NCI-H1105 treated with DMSO at 0.1 percent for 48 hours (cell line): ENCODE measurements around the gene ARRDC5.
A peak's percentile ranks its signal among the peaks of the same experiment; 100 is the strongest.
"Not testable (repeated sequence)": the region's sequence is repeated elsewhere in the genome, so short reads cannot be mapped to it uniquely, and the experiment has no call there.

Source experiments
- DNase-seq: peaks from one replicate; lab custom pipeline; 2025; lab: John Stamatoyannopoulos, UW

The ARRDC5 gene

DNA sequence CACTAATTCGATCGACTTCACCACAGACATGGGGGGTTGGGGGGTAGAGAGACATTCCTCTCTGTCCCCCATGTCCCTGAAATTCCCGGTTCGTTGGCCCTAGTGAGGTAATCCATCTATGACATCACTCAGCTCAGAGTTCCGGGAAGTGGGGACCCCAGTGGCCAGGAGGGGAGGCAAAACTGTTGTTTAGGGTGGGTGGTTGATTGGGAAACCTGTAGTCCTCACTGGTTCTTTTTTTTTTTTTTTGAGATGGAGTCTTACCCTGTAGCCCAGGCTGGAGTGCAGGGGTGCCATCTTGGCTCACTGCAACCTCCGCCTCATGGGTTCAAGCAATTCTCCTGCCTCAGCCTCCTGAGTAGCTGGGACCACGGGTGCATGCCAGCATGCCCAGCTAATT is at the start of gene ARRDC5:
Gene ARRDC5, minus strand, starts transcription at position 101 of the 400 bp plus-strand sequence. Its CDS starts 71 bp downstream, at position 30.
- no peak for DNase-seq

DNA sequence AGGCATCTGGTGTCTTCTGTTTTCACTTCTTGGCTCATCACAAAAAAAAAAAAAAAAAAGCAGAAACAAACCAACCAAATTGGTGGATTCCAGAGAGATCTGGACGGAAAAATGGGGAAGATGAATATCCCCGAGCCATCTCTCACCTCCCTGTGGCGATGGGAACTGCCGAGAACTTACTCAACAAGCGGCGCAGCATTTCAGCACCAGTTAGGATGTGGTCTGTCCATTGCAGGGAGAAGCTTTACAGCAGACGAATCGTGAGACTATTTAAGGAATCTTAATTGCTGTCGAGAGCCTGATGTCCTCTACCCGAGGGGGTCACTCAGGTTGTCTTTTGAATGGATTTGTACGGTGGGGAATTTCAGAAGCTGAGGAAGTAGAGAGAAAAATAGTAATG is 49.0 kb upstream of the ARRDC5 start:
- no peak for DNase-seq

DNA sequence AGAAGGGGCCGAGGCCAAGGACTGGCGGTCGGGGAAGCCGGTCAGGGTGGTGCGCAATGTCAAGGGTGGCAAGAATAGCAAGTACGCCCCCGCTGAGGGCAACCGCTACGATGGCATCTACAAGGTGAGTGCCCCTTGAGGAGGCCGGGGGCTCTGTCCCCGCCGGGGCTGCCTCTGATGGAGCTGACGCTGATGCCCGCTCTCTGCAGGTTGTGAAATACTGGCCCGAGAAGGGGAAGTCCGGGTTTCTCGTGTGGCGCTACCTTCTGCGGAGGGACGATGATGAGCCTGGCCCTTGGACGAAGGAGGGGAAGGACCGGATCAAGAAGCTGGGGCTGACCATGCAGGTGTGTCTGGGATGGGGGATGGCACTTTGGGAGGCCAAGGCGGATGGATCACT is 48.0 kb upstream of the ARRDC5 start:
- not testable (repeated sequence) for DNase-seq

DNA sequence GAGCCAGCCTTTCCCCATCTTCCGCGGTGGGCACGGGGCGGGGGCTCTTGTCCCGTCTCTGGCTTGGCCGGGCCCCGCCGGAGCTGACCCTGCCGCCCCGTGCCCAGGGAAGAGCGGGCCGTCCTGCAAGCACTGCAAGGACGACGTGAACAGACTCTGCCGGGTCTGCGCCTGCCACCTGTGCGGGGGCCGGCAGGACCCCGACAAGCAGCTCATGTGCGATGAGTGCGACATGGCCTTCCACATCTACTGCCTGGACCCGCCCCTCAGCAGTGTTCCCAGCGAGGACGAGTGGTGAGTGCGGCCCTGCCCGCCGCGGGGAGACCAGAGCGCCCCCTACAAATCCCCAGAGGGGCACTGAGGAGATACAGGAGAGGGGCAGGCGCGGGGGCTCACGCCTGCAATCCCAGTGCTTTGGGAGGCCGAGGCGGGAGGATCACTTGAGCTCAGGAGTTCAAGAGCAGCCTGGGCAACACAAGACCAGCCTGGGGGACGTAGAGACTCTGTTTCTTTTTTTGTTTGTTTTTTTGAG is 39.0 kb upstream of the ARRDC5 start:
- not testable (repeated sequence) for DNase-seq

DNA sequence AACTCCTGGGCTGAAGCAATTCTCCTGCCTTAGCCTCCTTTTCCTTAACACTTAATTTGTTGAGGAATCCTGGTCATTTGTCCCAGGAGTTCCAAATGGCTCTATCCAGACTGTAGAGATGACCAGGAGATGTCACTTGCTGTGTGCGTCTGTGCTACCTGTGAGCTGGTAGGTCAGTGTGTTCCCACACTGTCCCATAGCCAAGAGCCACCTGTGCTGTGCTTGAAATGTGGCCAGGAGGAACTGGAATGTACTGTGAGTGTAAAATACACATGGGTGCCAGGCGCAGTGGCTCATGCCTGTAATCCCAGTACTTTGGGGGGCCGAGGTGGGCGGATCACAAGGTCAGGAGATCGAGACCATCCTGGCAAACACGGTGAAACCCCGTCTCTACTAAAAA is 36.8 kb upstream of the ARRDC5 start:
- no peak for DNase-seq

DNA sequence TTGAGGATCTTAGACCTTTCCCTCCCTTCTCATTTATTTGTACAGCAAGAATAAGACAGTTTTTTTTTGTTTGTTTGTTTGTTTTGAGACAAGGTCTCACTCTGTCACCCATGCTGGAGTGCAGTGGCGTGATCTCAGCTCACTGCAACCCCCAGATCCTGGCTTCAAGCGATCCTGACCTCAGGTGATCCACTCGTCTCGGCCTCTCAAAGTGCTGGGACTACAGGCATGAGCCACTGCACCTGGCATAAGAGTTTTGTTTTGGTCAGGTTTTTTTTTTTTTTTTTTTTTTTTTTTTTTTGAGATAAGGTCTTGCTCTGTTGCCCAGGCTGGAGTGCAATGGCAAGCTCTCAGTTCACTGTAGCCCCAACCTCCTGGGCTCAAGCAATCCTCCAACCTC is 35.8 kb upstream of the ARRDC5 start:
- not testable (repeated sequence) for DNase-seq

DNA sequence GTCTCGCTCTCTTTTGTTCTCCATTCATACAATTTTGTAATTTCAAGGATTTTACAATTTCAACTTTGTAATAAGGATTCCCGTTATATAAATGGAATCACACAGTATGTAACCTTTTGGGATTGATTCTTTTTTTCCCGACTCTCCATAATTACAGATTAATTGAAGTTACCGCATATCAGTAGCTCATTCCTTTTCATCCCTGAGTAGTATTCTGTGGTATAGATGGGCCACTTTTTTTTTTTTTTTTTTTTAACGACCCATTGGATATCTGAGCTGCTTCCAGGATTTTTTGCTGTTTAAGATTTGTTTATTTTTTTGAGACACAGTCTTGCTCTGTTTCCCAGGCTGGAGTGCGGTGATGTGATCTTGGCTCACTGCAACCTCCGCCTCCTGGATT is 34.4 kb upstream of the ARRDC5 start:
- DNase-seq, result no peak

DNA sequence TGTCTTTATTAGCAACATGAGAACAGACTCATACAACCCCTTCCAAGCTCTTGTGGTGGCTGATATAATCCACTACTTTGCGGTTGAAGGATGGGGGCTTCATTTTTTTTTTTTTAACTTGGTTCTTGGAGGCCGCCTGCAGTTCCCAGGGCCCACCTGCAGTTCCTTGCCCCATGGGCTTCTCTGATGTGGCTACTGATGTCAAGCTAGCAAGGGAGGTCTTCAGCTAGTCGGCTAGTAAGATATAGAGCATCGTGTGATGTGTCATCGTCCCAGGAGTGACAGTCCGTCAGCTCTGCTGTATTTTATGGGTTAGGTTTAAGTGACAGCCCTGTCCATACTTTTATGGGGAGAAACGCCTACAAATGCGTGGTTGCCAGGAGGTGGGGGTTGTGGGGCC is 32.7 kb upstream of the ARRDC5 start:
- DNase-seq, result no peak

DNA sequence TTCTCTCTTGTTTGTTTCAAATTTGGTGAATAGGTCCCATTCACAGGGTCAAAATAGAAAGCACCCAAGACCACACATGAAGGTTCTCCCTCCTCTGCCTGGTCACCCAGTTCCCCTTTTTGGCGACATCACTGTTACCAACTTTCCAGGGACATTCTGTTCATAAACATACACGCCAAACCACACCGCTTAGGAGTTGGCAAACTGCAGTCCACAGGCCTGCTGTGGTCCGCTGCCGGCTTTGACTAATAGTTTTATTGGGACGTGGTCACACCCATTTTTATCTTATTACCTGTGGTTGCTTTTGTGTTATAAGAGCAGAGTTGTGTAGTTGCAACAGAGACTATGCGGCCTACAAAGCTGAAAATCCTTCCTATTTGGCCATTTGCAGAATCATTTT is 30.8 kb upstream of the ARRDC5 start:
- no peak for DNase-seq

DNA sequence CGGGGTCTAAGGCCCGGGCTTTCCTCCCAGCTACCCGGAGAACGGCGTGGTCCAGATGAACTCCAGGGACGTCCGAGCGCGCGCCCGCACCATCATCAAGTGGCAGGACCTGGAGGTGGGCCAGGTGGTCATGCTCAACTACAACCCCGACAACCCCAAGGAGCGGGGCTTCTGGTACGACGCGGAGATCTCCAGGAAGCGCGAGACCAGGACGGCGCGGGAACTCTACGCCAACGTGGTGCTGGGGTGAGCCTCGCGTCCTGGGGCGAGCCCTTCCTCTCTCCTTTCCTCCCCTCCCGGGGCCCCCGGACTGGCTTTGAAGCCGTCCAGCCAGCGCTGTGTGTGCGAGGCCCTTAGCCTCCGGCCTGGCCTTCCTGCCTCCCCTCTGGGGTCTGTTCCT is 30.0 kb upstream of the ARRDC5 start:
- no peak for DNase-seq

DNA sequence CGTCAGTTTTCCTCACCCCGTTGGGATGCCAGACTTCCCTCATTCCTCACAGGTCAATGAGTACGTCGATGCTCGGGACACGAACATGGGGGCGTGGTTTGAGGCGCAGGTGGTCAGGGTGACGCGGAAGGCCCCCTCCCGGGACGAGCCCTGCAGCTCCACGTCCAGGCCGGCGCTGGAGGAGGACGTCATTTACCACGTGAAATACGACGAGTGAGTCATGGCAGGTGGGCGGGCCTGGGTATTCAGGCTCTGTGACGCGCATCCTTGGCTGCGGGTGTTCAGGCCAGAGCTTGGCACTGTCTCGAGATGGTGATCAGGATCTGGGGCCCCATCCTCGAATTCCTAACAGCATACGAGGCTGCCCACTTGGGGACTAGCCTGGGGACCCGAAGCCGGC is 28.0 kb upstream of the ARRDC5 start:
- no peak for DNase-seq

DNA sequence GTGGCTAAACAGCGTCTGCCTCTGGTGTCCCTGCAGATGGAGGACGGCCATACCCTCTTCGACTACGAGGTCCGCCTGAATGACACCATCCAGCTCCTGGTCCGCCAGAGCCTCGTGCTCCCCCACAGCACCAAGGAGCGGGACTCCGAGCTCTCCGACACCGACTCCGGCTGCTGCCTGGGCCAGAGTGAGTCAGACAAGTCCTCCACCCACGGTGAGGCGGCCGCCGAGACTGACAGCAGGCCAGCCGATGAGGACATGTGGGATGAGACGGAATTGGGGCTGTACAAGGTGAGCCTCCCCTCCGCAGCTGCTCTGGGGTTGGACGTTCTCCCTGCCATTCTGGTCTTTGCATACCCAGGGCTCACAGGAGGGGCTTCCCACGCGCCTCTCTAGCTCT is 26.5 kb upstream of the ARRDC5 start:
- DNase-seq, result no peak

DNA sequence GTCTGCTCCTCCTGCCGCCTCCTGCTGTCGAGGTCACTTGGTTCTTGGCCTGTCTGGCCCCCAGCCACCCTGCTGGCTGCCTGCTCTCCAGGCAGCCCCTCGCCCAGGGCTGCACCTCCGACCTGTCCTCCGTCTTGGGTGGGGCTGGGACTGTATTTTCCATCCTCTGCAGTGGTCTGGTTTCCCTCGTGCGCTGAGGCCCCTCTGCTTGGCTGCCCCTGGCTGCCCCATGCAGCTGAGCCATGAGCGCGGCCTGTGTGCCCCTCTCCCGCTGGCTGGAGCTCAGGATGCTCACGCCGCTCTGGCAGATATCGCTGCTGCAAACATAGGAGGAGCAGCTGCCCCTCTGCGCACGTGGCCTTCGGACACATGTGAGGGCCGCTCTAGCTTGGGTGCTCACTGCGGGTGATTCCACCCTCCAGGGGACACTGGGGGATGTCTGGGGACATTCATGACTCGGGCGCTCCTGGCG is 20.6 kb upstream of the ARRDC5 start:
- DNase-seq, result no peak

DNA sequence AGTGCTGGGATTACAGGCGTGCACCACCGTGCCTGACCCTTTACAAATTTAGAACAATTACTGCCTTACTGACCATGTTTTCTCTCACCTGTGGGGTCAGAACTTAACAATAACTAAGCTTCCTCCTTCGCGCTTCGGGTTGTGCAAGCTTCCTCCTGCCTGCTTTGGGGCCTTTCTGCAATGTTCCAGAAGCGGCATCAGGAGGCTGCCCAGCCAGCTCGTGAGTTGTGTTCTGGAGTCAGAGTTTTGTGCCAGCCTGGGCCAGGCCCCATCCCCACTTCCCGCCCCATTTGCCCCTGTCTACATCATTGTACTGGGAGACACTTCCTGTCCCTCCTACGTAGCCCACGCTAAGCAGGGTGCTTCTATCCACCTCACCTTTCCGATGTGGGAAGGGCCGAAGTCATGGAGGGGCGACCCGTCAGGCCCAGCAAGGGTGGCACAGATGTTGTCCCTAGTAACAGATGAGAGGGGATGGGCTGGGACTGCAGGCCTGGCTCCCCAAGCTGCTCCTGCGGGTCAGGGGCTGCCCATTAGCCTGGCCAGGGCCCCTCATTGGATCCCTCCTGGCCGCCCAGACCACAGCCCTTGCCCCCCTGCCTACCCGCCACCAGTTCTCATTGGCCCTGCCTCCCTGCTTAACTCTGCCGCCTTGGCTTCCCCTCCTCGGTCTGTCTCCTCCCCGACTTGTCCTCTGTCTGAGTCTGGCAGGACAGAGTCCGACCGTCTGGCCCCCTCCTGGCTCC is 20.0 kb upstream of the ARRDC5 start:
- DNase-seq, result no peak

DNA sequence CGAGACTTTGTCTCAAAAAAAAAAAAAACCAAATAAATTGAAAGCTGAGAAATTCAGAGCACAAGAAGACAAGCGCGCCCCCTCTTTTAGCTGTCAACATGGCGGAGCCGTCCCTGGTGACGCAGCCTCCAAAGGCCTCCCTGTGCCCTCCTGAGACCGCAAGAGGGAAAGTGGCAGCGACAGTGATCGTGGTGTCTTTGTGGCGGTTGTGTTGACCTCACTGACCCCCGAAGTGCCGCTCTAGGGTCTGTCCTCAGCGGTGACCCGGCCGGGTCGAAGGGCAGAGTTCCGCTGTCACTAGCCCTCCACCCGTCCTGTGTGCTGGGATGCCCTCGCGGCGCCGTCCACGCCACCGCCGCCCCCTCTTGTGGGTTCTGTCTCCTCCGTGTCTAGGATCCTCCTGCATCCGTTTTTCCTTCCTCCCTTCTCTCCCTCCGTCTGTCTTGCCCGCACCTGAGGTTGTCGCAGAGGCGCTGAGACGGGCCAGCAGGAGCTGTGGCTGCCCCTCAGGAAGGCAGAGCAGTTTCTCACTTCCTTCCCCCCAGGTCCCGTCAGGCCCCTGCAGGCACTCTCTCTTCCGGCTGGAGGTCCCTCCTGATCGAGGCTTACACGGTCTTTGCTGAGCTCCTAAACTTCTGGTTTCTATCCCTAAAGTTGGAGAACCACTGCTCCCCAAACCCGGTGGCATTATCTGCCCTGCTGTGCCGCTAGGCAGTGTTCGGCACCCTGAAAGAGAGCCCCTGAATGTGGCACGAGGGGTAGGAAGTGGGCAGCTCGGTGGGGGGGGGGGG is 13.8 kb upstream of the ARRDC5 start:
- no peak for DNase-seq

DNA sequence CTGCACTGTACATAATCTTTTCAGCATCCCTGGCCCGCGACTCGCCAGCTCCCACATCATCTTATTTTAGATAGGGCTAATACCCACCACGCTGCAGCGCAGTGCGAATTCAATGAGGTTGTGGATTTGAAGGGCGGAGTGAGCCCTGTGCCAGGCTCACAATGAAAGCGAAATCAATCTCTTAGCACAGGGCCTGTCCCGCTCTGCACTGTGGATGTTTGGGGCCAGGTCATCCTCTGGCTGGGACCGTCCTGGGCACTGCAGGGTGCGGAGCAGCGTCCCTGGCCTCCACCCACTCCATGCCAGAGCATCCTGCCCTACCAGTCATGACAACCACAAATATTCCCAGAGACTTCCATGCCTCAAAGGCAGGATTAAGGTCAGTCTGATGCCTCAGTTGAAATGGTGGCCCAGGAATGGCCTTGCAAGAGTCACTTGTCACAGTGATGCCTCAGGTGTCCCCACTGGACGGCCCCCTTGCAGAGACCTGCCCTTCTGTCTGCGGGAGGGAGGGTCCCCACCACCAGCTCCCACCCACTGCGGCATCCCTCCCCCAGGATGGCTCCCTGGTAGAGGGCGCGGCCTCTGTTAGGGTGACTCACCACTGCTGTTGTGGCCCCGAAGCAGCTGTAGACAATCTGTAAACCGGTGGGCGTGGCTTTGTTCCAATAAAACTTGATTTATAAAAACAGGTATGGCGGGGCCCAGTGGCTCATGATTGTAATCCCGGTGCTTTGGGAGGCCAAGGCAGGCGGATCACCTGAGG is 12.2 kb upstream of the ARRDC5 start:
- DNase-seq, result no peak

DNA sequence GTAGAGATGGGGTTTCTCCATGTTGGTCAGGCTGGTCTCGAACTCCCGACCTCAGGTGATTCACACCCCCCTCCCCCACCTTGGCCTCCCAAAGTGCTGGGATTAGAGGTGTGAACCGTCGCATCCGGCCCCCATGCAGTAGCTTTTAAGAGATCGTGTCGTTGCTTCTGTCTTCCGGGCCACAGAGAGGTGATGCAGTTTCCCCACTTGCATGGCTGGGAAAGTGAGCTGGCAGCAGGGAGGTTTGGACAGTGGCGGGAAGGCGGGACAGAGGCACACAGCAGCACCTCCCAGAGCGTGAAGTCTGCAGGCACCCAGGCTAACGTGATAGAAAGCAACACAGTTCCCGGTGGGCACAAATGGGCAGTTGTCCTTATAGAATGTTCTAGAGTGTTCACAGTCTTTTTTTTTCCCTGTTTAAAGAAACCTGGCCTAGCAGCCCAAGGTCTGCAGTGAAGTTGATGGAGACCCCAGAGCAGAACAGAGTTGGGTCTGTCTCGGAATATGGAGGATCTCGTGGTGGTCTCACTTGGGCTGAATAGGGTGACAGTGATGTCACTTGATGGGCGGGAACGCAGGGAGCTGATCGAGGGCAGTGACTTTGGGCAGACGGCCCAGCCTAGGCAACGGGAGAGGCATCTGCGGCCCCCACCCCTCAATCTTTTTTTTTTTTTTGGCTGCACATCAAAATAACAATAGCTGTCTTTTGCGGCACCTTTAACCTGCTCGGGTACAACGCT is 11.5 kb upstream of the ARRDC5 start:
- no peak for DNase-seq

DNA sequence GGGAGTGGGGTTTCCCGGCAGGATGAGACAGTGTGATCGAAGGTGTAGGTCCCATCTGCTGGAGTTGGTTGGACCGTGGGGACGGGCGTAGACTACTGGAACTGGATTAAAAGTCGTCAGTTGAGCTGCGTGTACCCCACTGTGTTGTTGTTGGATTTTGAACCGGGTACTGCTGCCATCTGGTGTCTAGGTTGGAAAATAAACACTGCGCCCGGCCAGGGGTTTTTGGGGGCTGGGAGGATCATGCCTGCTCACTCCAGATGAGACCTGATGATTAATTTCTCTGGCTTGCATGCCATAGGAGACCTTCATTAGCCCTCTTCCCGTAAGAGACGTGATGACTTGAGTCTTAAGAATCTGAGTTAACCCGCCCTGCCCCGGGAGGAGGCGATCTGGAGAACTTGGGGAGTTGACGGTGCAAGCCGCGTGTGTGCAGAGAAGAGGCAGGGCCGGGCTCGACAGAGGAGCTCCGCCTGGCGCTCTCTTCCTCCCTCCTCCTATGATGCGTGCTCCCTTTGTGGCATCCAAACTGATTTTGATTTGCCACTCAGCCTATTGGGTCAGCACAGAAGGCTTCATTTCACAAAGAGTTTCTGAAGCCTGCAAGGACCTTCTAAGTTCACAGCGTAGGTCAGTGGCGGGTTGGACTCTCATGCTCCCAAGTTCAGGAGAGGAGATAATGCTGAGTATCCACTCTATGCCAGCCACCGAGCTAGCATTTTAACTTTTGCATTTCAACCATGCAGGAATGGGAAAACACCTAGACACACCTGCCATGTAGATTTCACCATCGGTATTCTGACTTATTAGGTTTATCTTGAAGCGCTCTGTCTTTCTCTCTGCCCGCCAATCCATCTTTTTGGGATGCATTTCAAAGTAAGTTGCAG is 9.3 kb upstream of the ARRDC5 start:
- DNase-seq, result peak; percentile 21

DNA sequence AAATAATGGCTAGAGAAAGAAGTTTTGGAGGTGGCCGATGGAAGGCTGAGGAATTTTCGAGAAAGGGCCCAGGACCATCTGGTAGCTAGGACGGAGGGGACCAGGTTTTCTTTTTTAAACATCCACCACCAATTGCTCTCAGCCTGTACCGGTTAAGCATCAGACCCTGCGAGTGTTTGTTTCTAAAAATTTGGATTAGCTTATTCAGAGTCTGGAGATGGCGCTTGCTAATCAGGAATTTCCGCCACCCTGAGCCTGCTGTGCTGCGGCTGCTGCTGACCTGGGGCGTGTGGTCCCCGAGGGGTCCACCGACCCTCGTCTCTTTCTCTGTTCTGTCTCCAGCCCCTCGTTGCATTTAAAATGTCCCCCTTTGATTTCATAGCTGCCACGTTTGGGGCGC is 8.6 kb upstream of the ARRDC5 start:
- DNase-seq, result no peak

DNA sequence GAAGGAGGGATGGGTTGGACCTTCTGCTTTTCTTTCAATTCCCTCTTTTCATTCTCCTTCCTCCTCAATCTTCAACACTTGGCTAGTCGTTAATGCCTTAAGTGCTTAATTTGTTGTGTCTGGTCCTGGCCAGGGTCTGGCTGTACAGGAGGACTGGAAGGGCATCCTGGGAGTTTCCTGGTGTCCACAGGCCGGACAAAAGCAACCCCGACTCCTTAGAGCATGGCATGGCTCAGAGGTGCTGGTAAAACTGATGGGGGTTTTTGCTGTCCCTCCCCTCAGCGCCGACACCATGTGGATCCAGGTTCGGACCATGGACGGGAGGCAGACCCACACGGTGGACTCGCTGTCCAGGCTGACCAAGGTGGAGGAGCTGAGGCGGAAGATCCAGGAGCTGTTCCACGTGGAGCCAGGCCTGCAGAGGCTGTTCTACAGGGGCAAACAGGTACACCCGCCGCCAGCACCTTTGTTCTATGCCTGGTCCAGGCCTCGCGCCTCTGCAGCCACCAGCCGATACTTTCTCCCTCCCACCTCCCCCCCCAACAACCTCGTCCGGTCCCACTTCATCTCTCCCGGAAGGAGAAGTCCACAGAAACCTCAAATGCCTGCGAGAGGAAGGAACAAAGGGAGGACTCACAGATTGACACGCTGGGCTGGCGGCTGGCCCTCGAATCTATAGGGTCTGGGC is 8.0 kb upstream of the ARRDC5 start:
- no peak for DNase-seq
